GM12878 (cell line): ENCODE data around the gene CACNA2D4. TPM values are rescaled to one million over a fixed set of nuclear protein-coding genes. Genes with fewer than 3 reads are reported as not detected.

Experiments used
- ATAC-seq: fragments of 200-7000 bp; cut with Tn5 transposase; 3 replicates; pipeline ENCODE4 v1.9.1; 2020; ENCODE audit warnings: mild to moderate bottlenecking, moderate library complexity
- BruUV-seq: library from RNA; stranded (reverse); fragments of 400-500 nt; replicated peaks from 2 replicates; lab custom pipeline; 2021; lab: Mats Ljungman, UMichigan
- CTCF ChIA-PET: fragments of 300-600 bp; sonication (Branson Sonifier 250); formaldehyde crosslinking; extraction: SDS; loops from one replicate; lab custom pipeline; 2021; ENCODE audit warnings: inconsistent platforms; lab: Yijun Ruan, JAX
- POLR2A ChIA-PET: fragments of 350-600 bp; formaldehyde crosslinking; extraction: SDS; loops from one replicate; lab custom pipeline; 2021; ENCODE audit warnings: inconsistent platforms; lab: Charles Lee
- RAD21 ChIA-PET: fragments of 300-600 bp; sonication (Branson Sonifier 250); formaldehyde crosslinking; loops from one replicate; lab custom pipeline; 2023; ENCODE audit warnings: antibody characterized with exemption; ENCODE audit not compliant: unreplicated experiment; lab: Charles Lee
- SMC1A ChIA-PET: fragments of 300-600 bp; sonication (Branson Sonifier 250); formaldehyde crosslinking; loops from one replicate; lab custom pipeline; 2023; ENCODE audit not compliant: unreplicated experiment, uncharacterized antibody; lab: Charles Lee
- DNase-seq: peaks from one replicate; pipeline ENCODE4 v3.0.0-alpha.2; 2011; ENCODE audit warnings: low read depth, low spot score
- FAIRE-seq: peaks from 3 replicates; lab custom pipeline; 2011; peaks lifted over from hg19 to GRCh38; lab: Jason Lieb, UNC
- H2AFZ ChIP-seq: 2 replicates; pipeline ENCODE4 v1.6.0; 2011; ENCODE audit warnings: low read depth, low read length, control low read depth; ENCODE audit not compliant: control insufficient read depth
- H3K27ac ChIP-seq: 2 replicates; pipeline ENCODE4 v1.5.1; 2011; ENCODE audit warnings: control low read depth; ENCODE audit not compliant: control insufficient read depth, insufficient read depth
- H3K27me3 ChIP-seq, 2 experiments: replicated peaks in 1 of 2; 2 replicates each; pipeline versions ENCODE4 v1.6.0 to v1.6.1; 2011; ENCODE audit warnings: low read length in 1 of 2; ENCODE audit not compliant: control insufficient read depth in 2 of 2, insufficient read depth in 2 of 2
- H3K36me3 ChIP-seq, 2 experiments: 2 replicates each; pipeline ENCODE4 v1.5.1; 2011; ENCODE audit warnings: low read length in 1 of 2; ENCODE audit not compliant: control insufficient read depth in 2 of 2, insufficient read depth in 2 of 2
- H3K4me1 ChIP-seq: 2 replicates; pipeline ENCODE4 v1.6.1; 2011; ENCODE audit warnings: mild to moderate bottlenecking, low read length, moderate library complexity, mixed read lengths; ENCODE audit not compliant: control insufficient read depth, insufficient read depth
- H3K4me2 ChIP-seq: 2 replicates; pipeline ENCODE4 v1.6.0; 2011; ENCODE audit warnings: control low read depth; ENCODE audit not compliant: control insufficient read depth, insufficient read depth
- H3K4me3 ChIP-seq: fragments of 200-600 bp; sonication (generic); 2 replicates; pipeline ENCODE4 v1.5.1; 2016
- H3K79me2 ChIP-seq: 2 replicates; pipeline ENCODE4 v1.6.0; 2011; ENCODE audit warnings: low read length; ENCODE audit not compliant: control insufficient read depth, insufficient read depth
- H3K9ac ChIP-seq: 2 replicates; pipeline ENCODE4 v1.8.0; 2011; ENCODE audit warnings: low read length, control low read depth, mixed read lengths; ENCODE audit not compliant: control insufficient read depth, insufficient read depth
- H3K9me3 ChIP-seq: replicated peaks from 3 replicates; pipeline ENCODE4 v1.5.1; 2011; ENCODE audit warnings: mild to moderate bottlenecking, low read length; ENCODE audit not compliant: control insufficient read depth, insufficient read depth
- H4K20me1 ChIP-seq: 2 replicates; pipeline ENCODE4 v1.6.0; 2011; ENCODE audit not compliant: control insufficient read depth, insufficient read depth
- CREM ChIP-seq: IDR thresholded peaks from 2 replicates; pipeline ENCODE4 v1.6.1; 2014; ENCODE audit warnings: antibody characterized with exemption, low read depth
- EGR1 ChIP-seq, 2 experiments: IDR thresholded peaks; 1 replicate in 1 of 2; 2 replicates in 1 of 2; pipeline ENCODE4 v1.6.1; 2011 to 2012; ENCODE audit warnings: low read depth in 2 of 2, low read length in 2 of 2, borderline replicate concordance in 1 of 2, mild to moderate bottlenecking in 1 of 2, moderate library complexity in 1 of 2
- EP300 ChIP-seq, 2 experiments: fragments of 150-350 bp in 1 of 2; IDR thresholded peaks; 2 replicates each; pipeline ENCODE4 v1.6.1; 2011 to 2012; ENCODE audit warnings: low read depth in 2 of 2, low read length in 2 of 2, borderline replicate concordance in 1 of 2, improper control_type of control experiment in 1 of 2, inconsistent platforms in 1 of 2; ENCODE audit not compliant: control insufficient read depth in 1 of 2
- GABPA ChIP-seq: IDR thresholded peaks from 2 replicates; pipeline ENCODE4 v1.6.1; 2014; ENCODE audit warnings: antibody characterized with exemption, low read depth, mild to moderate bottlenecking, inconsistent platforms
- GATAD2B ChIP-seq: fragments of 450-650 bp; conservative IDR thresholded peaks from 2 replicates; pipeline ENCODE4 v1.6.1; 2017; ENCODE audit warnings: low read depth, mild to moderate bottlenecking, moderate library complexity
- IRF4 ChIP-seq: IDR thresholded peaks from 2 replicates; pipeline ENCODE4 v1.6.1; 2011; ENCODE audit warnings: low read depth, low read length
- POLR2AphosphoS2 ChIP-seq: IDR thresholded peaks from 2 replicates; pipeline ENCODE4 v1.6.1; 2011; ENCODE audit warnings: low read depth, mild to moderate bottlenecking, low read length, improper control_type of control experiment, moderate library complexity
- RAD21 ChIP-seq: IDR thresholded peaks from 2 replicates; pipeline ENCODE4 v1.6.1; 2011; ENCODE audit warnings: mild to moderate bottlenecking, low read depth, low read length, moderate library complexity; ENCODE audit not compliant: insufficient read depth
- RCOR1 ChIP-seq: conservative IDR thresholded peaks from 2 replicates; pipeline ENCODE4 v1.6.1; 2012; ENCODE audit warnings: low read depth, low read length, improper control_type of control experiment
- RFX5 ChIP-seq: IDR thresholded peaks from 2 replicates; pipeline ENCODE4 v1.6.1; 2011; ENCODE audit warnings: low read depth, low read length, improper control_type of control experiment
- SIX5 ChIP-seq: IDR thresholded peaks from 2 replicates; pipeline ENCODE4 v1.6.1; 2011; ENCODE audit warnings: mild to moderate bottlenecking, low read depth, low read length, moderate library complexity; ENCODE audit not compliant: severe bottlenecking
- ZBED1 ChIP-seq: IDR thresholded peaks from 2 replicates; pipeline ENCODE4 v1.6.1; 2016; ENCODE audit warnings: borderline replicate concordance
- ZSCAN29 ChIP-seq: fragments of 450-650 bp; IDR thresholded peaks from 2 replicates; pipeline ENCODE4 v1.6.1; 2017; ENCODE audit warnings: mild to moderate bottlenecking, moderate library complexity
- WGBS: methylation state at CpG from one replicate; pipeline ENCODE4 v1.1.6; 2016; ENCODE audit warnings: low lambda C conversion rate; ENCODE audit not compliant: insufficient replicate concordance, insufficient coverage; ENCODE audit errors: missing lambda C conversion rate; 5-methylcytosine and 5-hydroxymethylcytosine counted together
- in situ Hi-C: fragments of 300-500 bp; cut with MboI; formaldehyde crosslinking; loops from 9 replicates; pipeline ENCODE4 v1.14.3; 2018; ENCODE audit warnings: mixed read lengths
- intact Hi-C: fragments of 100-400 bp; cut with micrococcal nuclease; formaldehyde crosslinking; loops from one replicate; pipeline ENCODE4 v1.14.2; 2022; ENCODE audit not compliant: unreplicated experiment
- polyA plus RNA-seq, 11 experiments: library from polyadenylated mRNA; depleted of rRNA in 4 of 11; unstranded in 6 of 11; stranded (reverse) in 5 of 11; fragments of >200 nt; fragmentation: Nextera tagmentation in 4 of 11; fragmentation: Illumina TruSeq in 1 of 11; extraction: Ambion mirVana in 4 of 11; extraction: Trizol in 1 of 11; gene quantifications; 1 replicate in 1 of 11; 2 replicates in 10 of 11; pipeline versions ENCODE4 v1.2.1 to v1.2.3, GENCODE V29; 2011 to 2016; ENCODE audit warnings: inconsistent platforms in 2 of 11, missing spikeins in 2 of 11, low read depth in 1 of 11
- total RNA-seq, 4 experiments: library from RNA; depleted of rRNA in 3 of 4; stranded (reverse); fragments of >200 nt in 3 of 4; fragmentation: Illumina TruSeq in 1 of 4; extraction: Trizol in 1 of 4; gene quantifications; 2 replicates each; pipeline versions ENCODE4 v1.2.1 to v1.2.3, GENCODE V29; 2013 to 2021
- TF ChIP-seq, protein P1 (sequence below): fragments of 150-350 bp; IDR thresholded peaks from 2 replicates; pipeline ENCODE4 v1.6.1; 2016; ENCODE audit warnings: low read depth, low read length
- TF ChIP-seq, protein P2 (sequence below): fragments of 450-650 bp; IDR thresholded peaks from 2 replicates; pipeline ENCODE4 v1.6.1; 2016; ENCODE audit warnings: mild to moderate bottlenecking

CACNA2D4 gene
- total and polyA plus RNA-seq, 10 of the 15 experiments (the other 5 are each of a cell fraction or from before 2014, with no cell fraction given): 0.03 to 1.0 (median 0.65) TPM

DNA sequence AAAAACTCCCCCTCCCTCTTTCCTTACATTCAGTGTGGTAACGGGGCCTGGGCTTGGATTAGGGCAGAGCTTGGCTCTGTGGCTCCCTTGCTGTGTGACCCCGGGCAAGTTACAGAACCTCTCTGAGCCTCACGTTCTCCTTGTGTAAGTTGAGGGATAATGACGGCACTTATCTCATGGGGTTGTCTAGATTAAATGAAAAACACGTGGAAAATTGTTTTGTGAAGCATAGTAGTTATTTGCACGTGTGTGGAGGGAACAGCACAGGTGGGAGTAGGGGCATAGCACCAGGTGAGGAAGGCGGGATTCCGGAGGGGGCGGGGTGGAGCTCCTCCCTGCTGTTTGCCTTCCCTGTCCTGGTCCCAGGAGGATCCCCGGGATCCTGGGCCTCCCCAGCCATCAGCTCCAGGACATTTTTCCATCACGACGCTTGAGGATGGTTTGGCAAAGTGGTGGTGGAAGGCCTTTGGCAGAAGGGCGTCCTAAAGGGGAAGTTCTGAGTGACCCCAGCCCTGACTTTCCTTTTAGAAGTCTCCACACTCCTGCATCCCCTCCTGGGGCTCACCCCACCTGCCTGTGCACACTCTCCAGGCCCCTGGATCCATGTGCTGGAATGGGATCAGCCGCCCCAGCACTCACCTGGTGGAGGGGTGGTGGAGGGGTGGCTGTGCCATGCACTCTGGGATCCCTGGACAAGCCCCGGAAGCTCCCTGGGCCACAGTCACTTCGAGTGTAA lies 75.4 kb downstream of the CACNA2D4 start:
- H3K27ac ChIP-seq: no peak overlapping the region
- in situ Hi-C loops (no loop called here), intact Hi-C loops (no loop called here)
- no peaks in the 10 kb centered on the region for H3K4me1 ChIP-seq
- SMC1A ChIA-PET: interaction anchor here (1.2 kb wide), 1 partner anchor 12 kb away, joined by 4 read pairs; no protein-coding TSS in a partner anchor
- no peak overlapping the region for H3K4me2 ChIP-seq
- no peak for ATAC-seq
- no peaks in the 10 kb centered on the region for H3K9me3 ChIP-seq
- H3K36me3 ChIP-seq: no peaks in the 10 kb centered on the region
- CTCF ChIA-PET: interaction anchor here (0.6 to 0.7 kb wide), 2 partner anchors 465 to 1344 kb away, joined by 3 read pairs; no protein-coding TSS in a partner anchor
- no peaks in the 10 kb centered on the region for H3K79me2 ChIP-seq
- no peaks in the 10 kb centered on the region for H4K20me1 ChIP-seq
- peaks cover 3 to 7% of the 10 kb centered on the region in 2 experiments for H3K27me3 ChIP-seq
- H3K9ac ChIP-seq: no peak overlapping the region
- 23% methylated on average over 16 of the region's 16 CpGs for WGBS
- RAD21 ChIA-PET: no interaction called here
- POLR2A ChIA-PET: no interaction called here
- no peak for DNase-seq
- no peak overlapping the region for H3K4me3 ChIP-seq
- no peak for FAIRE-seq
- TF ChIP-seq POLR2AphosphoS2 (no peak), EP300 (IDR thresholded peaks at IDR 0.05; ENCODE audit: borderline replicate concordance in 1 of 2, control insufficient read depth in 1 of 2, low read depth in 2 of 2, low read length in 2 of 2) (no peak), IRF4 (no peak), GATAD2B (no peak), ZBED1 (no peak), ZSCAN29 (no peak), GABPA (no peak), RCOR1 (no peak), RFX5 (no peak), EGR1 (IDR thresholded peaks at IDR 0.05; ENCODE audit: borderline replicate concordance in 1 of 2, low read depth in 2 of 2, low read length in 2 of 2) (no peak), CREM (no peak), RAD21 (no peak), SIX5 (no peak)
- TF ChIP-seq, protein P1, sequence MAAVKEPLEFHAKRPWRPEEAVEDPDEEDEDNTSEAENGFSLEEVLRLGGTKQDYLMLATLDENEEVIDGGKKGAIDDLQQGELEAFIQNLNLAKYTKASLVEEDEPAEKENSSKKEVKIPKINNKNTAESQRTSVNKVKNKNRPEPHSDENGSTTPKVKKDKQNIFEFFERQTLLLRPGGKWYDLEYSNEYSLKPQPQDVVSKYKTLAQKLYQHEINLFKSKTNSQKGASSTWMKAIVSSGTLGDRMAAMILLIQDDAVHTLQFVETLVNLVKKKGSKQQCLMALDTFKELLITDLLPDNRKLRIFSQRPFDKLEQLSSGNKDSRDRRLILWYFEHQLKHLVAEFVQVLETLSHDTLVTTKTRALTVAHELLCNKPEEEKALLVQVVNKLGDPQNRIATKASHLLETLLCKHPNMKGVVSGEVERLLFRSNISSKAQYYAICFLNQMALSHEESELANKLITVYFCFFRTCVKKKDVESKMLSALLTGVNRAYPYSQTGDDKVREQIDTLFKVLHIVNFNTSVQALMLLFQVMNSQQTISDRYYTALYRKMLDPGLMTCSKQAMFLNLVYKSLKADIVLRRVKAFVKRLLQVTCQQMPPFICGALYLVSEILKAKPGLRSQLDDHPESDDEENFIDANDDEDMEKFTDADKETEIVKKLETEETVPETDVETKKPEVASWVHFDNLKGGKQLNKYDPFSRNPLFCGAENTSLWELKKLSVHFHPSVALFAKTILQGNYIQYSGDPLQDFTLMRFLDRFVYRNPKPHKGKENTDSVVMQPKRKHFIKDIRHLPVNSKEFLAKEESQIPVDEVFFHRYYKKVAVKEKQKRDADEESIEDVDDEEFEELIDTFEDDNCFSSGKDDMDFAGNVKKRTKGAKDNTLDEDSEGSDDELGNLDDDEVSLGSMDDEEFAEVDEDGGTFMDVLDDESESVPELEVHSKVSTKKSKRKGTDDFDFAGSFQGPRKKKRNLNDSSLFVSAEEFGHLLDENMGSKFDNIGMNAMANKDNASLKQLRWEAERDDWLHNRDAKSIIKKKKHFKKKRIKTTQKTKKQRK: no peak
- TF ChIP-seq, protein P2, sequence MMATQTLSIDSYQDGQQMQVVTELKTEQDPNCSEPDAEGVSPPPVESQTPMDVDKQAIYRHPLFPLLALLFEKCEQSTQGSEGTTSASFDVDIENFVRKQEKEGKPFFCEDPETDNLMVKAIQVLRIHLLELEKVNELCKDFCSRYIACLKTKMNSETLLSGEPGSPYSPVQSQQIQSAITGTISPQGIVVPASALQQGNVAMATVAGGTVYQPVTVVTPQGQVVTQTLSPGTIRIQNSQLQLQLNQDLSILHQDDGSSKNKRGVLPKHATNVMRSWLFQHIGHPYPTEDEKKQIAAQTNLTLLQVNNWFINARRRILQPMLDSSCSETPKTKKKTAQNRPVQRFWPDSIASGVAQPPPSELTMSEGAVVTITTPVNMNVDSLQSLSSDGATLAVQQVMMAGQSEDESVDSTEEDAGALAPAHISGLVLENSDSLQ: no peak
- no peak overlapping the region for H2AFZ ChIP-seq
- BruUV-seq: no TSS peak
